Measurements from ENCODE around the gene CES3.

Gene CES3, protein sequence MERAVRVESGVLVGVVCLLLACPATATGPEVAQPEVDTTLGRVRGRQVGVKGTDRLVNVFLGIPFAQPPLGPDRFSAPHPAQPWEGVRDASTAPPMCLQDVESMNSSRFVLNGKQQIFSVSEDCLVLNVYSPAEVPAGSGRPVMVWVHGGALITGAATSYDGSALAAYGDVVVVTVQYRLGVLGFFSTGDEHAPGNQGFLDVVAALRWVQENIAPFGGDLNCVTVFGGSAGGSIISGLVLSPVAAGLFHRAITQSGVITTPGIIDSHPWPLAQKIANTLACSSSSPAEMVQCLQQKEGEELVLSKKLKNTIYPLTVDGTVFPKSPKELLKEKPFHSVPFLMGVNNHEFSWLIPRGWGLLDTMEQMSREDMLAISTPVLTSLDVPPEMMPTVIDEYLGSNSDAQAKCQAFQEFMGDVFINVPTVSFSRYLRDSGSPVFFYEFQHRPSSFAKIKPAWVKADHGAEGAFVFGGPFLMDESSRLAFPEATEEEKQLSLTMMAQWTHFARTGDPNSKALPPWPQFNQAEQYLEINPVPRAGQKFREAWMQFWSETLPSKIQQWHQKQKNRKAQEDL

DNA sequence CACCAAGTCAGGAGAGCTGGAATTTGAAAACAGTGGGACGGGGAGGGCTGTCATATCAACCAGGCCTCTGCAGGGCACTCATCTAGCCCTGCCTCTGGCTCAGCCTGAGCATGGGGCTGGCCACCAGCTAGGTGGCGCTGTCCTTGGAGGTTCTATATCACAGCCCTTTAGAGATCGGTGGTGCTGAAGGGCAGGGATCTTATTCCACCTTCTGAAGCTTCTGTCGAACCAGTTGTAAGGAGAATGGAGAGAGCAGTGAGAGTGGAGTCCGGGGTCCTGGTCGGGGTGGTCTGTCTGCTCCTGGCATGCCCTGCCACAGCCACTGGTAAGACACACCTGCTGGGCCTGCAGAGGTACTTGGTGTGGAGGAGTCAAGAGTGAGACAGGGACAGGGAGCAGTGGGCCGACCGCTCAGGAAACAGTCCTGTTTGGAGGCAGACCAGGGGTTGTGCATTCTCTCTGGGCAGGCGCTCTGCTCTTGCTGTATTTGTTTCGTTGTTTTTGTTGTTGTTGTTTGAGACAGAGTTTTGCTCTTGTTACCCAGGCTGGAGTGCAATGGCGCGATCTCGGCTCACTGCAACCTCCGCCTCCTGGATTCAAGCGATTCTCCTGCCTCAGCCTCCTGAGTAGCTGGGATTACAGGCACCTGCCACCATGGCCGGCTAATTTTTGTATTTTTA is at the start of gene CES3:
TSS of gene CES3 (plus strand) at position 202 of the 680 bp plus-strand sequence. CDS start at position 244, 42 bp downstream.
- DNase-seq: peak in 29 of 58 donors; percentile 7 to 52 (median 25)

- no peak for DNase-seq
Measured at GRCh38 chr16:66911801-66912200, 49.3 kb upstream of the CES3 start.

GRCh38 chr16:66913081-66913480 is 48.0 kb upstream of the CES3 start:
- DNase-seq: no peak

DNA sequence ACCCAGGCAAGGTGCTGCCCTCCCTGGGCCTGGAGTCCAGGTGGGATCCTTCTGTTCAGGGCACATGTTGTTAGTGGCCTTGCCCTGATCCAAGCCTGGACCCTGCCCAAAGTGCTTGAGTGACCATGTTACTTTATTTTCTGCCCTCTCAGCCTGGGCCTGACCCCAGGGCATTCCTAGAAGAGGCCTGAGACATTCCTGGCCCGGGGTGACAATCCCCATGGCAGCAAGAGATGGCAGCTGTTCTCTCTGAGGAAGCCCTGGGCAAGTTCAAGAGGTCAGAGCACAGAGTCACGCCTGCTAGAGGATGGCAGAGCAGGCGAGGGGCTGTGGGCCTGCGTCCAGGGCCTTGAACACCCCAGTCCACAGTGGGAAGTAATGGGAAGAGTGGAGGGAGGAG is 47.4 kb upstream of the CES3 start:
- DNase-seq: no peak

- no peak for DNase-seq
Measured at GRCh38 chr16:66914541-66914940, 46.5 kb upstream of the CES3 start.

GRCh38 chr16:66915041-66915440 is 46.0 kb upstream of the CES3 start:
- no peak for DNase-seq

- no peak for DNase-seq
Measured at GRCh38 chr16:66916518-66916917, 44.5 kb upstream of the CES3 start.

- DNase-seq: no peak
Measured at GRCh38 chr16:66917741-66918140, 43.3 kb upstream of the CES3 start.

- DNase-seq: no peak
Measured at GRCh38 chr16:66918355-66918754, 42.7 kb upstream of the CES3 start.

DNA sequence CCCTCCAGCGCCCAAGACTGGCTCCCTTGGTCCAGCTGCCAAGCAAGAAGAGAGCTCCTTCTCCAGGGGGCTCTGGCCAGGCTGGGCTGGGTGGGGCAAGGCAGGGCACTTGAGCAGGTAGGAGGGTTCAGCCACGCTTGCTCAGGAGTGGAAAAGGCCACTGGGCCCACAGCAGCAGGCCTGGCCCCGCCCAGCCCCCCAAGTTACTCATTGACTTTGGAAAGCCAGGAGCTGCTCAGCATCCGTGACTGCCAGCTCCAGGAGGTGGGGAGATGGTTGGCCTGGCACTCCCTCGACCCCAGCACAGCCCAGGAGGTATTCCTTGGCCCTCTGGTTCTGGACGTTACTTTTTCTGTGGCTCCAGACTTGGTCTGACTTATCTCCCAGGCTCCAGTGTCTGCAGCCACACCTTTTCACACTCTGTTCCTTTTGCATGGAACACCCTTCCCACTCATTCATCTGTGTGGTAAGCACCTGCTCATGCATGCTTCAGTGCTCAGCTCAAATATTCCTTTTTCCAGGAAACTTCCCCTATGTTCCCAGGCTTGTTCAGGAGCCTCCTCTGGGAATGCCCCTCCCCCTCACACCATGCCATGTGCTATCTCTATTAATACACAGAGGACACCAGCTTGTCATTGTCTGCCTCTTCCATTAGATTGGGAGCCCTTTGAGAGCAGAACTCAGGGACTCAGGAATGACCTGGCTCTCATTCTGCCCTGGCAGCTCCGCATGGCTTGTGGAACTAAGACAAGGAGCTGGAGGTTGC is 42.1 kb upstream of the CES3 start, which contains the start of gene CDH16:
TSS of gene CDH16 (minus strand) at position 83 of the 766 bp plus-strand sequence. CDS start 820 bp downstream, outside the sequence.
- no peak for DNase-seq

- no peak for DNase-seq
Measured at GRCh38 chr16:66919569-66920298, 41.3 kb upstream of the CES3 start.

DNA sequence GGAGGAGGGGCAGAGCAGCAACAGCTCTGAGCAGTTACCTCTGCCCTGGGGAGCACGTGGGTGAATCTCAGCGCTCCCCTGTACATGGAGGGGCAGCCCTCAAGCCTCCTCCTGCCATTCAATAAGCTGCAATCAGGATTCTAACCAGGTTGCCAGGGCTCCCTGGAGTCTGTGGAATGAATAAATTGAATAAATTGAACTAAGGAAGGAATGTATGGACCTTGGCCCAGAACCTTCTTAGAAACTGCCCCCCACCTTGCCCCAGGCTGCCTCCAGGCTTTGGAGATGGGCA is 40.8 kb upstream of the CES3 start:
- no peak for DNase-seq

- DNase-seq: no peak
Measured at GRCh38 chr16:66920924-66921680, 40.0 kb upstream of the CES3 start.

GRCh38 chr16:66921729-66922450 is 39.2 kb upstream of the CES3 start:
- DNase-seq: no peak

DNA sequence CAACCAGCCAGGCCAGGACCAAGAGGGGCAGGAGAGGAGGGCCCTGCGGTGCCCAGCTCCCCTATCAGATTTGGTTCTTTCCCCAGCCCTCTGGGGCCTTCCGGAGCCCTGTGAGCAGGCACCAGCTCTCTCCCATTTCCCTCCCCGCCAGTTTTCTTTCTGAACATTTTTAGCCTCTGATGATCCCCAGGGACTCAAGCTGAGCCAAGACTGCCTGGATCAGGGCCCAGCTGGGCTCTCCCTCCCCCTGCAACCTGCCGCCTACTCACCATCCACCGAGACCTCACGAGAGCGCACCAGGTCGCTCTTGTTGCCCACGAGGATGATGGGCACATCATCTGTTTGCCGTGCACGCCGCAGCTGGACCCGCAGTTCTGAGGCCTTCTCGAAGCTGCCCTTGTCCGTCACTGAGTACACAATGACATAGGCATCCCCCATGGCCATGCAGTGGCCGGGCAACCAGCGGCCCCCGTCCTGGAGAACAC is 37.8 kb upstream of the CES3 start:
- peak in 5 of 58 donors; percentile 8 to 59 (median 19) for DNase-seq

GRCh38 chr16:66923866-66924265 is 37.2 kb upstream of the CES3 start:
- DNase-seq: no peak

GRCh38 chr16:66924527-66925321 is 36.3 kb upstream of the CES3 start:
- DNase-seq: peak in 1 of 58 donors; percentile 70

GRCh38 chr16:66925322-66925840 is 35.7 kb upstream of the CES3 start, which contains the start of gene RRAD:
RRAD (minus strand) TSS chr16:66925535; CDS start chr16:66925179, 356 bp downstream.
- DNase-seq: peak in 7 of 58 donors; percentile 10 to 70 (median 20)

Data from anterior cingulate cortex (tissue), 58 donors.